ENCODE results near the gene RYR1.
"Not testable (repeated sequence)": the region's sequence is repeated elsewhere in the genome, so short reads cannot be mapped to it uniquely, and the experiment has no call there.

Gene RYR1

DNA sequence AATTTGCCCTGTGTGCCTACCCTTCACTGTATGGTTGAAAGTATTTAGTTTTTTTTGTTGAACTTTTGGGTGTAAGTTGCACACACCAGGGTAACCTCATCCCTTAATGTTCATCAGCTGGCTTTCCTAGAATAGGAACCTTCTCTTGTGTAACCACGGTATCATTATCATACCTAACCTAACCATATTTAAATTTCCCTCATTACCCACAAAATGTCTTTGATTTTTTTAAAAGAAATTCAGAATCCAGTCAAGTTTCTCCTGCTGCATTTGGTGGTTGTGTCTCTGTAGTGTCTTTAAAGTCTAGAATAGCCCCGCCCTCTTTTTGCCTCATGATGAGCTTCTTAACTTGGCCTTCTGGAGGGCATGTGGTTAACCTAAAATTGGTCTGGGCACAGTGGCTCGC lies 80.3 kb downstream of the RYR1 start:
- TF ChIP-seq, protein P1, sequence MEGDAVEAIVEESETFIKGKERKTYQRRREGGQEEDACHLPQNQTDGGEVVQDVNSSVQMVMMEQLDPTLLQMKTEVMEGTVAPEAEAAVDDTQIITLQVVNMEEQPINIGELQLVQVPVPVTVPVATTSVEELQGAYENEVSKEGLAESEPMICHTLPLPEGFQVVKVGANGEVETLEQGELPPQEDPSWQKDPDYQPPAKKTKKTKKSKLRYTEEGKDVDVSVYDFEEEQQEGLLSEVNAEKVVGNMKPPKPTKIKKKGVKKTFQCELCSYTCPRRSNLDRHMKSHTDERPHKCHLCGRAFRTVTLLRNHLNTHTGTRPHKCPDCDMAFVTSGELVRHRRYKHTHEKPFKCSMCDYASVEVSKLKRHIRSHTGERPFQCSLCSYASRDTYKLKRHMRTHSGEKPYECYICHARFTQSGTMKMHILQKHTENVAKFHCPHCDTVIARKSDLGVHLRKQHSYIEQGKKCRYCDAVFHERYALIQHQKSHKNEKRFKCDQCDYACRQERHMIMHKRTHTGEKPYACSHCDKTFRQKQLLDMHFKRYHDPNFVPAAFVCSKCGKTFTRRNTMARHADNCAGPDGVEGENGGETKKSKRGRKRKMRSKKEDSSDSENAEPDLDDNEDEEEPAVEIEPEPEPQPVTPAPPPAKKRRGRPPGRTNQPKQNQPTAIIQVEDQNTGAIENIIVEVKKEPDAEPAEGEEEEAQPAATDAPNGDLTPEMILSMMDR (IDR thresholded peaks at IDR 0.05; ENCODE audit: control insufficient read depth, extremely low read depth, insufficient read depth), result no peak
- H3K4me3 ChIP-seq (ENCODE audit: low read depth, low read length), result no peak overlapping the region
- no peak for DNase-seq (ENCODE audit: low read depth)

DNA sequence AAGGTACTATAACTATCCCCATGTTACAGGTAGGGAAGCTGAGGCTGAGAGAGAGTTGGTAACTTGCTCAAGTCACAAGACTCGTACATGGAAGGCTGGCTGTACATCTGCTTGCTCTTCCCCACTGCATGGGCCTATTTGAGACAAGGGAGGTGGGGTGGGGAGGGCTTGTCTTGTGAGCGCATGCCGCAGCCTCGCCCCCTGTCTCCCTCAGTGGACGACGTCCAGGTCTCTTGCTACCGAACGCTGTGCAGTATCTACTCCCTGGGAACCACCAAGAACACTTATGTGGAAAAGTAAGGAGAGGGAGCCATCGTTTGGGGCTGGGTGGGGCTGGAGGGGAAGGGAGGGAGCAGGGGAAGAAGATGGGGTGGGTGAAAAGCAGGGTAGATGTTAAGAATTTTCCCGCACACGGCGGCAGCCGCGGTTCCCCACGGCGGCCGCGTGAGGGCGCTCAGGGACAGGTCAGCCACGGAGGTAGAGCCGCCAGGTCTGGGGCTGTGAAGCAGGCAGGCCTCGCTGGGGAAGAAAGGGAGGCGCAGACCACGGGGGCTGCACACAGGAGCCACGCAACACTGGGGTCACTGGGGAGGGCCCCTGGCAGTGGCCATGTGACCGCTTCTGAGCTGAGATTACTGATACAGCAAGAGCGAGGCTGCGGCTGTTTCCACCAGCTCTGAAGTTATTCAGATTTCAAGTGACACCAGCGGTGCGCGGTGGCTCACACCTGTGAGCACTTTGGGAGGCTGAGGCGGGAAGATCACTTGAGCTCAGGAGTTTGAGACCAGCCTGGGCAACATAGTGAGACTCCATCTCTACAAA lies 81.5 kb downstream of the RYR1 start:
- H3K4me3 ChIP-seq (ENCODE audit: low read depth, low read length), result no peak overlapping the region
- TF ChIP-seq, protein P1 (IDR thresholded peaks at IDR 0.05; ENCODE audit: control insufficient read depth, extremely low read depth, insufficient read depth), result peak; percentile 95
- DNase-seq (ENCODE audit: low read depth), result no peak

DNA sequence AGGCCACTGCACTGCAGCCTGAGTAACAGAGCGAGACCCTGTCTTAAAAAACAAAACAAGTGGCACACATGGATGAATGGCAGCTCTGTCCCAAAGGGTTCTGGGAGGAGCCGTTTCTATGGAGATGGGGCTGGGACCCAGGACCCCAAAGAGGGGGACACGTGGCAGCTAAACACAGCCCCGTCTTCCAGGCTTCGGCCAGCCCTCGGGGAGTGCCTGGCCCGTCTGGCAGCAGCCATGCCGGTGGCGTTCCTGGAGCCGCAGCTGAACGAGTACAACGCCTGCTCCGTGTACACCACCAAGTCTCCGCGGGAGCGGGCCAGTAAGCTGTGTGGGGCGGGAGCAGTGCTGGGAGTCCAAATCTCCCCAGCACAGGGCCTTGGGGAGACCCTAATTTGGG lies 82.4 kb downstream of the RYR1 start:
- TF ChIP-seq, protein P1 (IDR thresholded peaks at IDR 0.05; ENCODE audit: control insufficient read depth, extremely low read depth, insufficient read depth), result no peak
- no peak for DNase-seq (ENCODE audit: low read depth)
- no peak overlapping the region for H3K4me3 ChIP-seq (ENCODE audit: low read depth, low read length)

DNA sequence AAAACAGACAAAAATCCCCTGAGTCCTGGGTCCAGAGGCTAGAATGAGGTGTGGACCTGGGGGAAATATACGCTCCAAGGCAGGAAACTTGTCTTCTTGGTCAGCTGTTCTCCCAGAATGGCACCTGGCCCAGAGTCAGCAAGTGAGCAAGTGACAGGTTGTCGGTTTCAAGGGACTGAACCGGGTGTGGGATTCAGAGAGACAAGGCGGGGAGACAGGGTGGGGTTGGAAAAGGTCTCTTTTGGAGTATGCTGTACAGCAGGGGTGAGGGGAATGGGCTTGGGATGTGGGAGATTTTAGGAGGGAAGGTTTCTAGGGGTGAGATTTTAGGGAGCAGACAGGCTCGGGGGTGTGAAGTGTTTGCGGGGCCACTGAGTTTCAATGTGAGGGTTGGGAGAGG lies 83.3 kb downstream of the RYR1 start:
- TF ChIP-seq, protein P1 (IDR thresholded peaks at IDR 0.05; ENCODE audit: control insufficient read depth, extremely low read depth, insufficient read depth), result no peak
- no peak overlapping the region for H3K4me3 ChIP-seq (ENCODE audit: low read depth, low read length)
- no peak for DNase-seq (ENCODE audit: low read depth)

DNA sequence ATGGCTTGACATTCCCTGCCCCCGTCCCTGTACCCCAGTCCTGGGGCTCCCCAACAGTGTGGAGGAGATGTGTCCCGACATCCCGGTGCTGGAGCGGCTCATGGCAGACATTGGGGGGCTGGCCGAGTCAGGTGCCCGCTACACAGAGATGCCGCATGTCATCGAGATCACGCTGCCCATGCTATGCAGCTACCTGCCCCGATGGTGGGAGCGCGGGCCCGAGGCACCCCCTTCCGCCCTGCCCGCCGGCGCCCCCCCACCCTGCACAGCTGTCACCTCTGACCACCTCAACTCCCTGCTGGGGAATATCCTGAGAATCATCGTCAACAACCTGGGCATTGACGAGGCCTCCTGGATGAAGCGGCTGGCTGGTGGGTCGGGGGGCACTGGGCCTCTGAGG lies 83.8 kb downstream of the RYR1 start:
- TF ChIP-seq, protein P1 (IDR thresholded peaks at IDR 0.05; ENCODE audit: control insufficient read depth, extremely low read depth, insufficient read depth), result no peak
- H3K4me3 ChIP-seq (ENCODE audit: low read depth, low read length), result no peak overlapping the region
- no peak for DNase-seq (ENCODE audit: low read depth)

DNA sequence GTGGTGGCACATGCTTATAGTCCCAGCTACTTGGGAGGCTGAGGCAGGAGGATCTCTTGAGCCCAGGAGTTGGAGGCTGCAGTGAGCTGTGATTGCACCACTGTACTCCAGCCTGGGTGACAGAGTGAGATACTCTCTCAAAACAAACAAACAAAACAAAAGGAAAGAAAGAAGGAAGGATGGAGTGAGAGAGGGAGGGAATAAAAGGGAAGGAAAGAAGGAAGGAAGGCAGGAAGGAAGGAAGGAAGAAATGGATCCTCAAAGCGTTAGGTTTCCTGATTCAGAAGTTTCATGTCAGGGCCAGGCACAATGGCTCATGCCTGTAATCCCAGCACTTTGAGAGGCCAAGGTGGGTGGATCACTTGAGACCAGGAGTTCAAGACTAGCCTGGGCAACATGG lies 84.5 kb downstream of the RYR1 start:
- not testable (repeated sequence) for H3K4me3 ChIP-seq (ENCODE audit: low read depth, low read length); DNase-seq (ENCODE audit: low read depth)

DNA sequence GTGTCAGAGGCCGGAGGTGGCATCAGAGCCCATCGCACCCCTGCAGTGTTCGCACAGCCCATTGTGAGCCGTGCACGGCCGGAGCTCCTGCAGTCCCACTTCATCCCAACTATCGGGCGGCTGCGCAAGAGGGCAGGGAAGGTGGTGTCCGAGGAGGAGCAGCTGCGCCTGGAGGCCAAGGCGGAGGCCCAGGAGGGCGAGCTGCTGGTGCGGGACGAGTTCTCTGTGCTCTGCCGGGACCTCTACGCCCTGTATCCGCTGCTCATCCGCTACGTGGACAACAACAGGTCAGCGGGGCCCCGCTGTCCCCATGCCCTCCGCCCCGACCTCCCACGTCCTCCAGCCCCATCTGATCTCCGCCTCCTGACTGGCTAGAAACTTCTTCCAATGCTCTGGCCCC lies 85.7 kb downstream of the RYR1 start:
- DNase-seq (ENCODE audit: low read depth), result no peak
- TF ChIP-seq, protein P1 (IDR thresholded peaks at IDR 0.05; ENCODE audit: control insufficient read depth, extremely low read depth, insufficient read depth), result no peak
- no peak overlapping the region for H3K4me3 ChIP-seq (ENCODE audit: low read depth, low read length)
